ENCODE results near the gene DHRS2. TPM values are rescaled to one million over a fixed set of nuclear protein-coding genes. Genes with fewer than 3 reads are reported as not detected.

DHRS2 gene
- polyA plus RNA-seq, 1 experiment = 0.09 TPM

DNA sequence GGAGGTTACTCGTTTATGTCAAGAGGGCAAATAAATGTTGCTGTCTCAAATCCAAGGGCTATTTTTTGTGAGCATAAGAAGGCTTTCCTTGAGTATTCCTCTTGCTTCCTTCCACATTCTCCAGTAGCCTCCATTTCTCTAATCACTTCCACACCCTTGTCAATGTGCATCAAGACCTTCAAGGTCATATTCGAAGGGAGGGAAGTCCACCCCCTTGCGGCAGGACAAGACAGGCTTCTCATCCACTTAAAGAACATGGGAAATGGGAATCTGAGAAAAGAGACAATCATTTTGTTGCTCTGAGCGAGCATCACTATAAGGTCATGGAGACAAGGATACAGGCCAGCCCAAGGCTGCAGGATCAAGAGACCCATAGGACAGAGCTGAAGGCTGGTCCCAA lies 13.2 kb upstream of the DHRS2 start:
- POLR2A ChIA-PET = no interaction called here
- CTCF ChIA-PET = interaction anchor here (3.6 kb wide), 1 partner anchor 8 kb away, joined by 18 read pairs; no protein-coding TSS in a partner anchor
- TF ChIP-seq, protein P1, sequence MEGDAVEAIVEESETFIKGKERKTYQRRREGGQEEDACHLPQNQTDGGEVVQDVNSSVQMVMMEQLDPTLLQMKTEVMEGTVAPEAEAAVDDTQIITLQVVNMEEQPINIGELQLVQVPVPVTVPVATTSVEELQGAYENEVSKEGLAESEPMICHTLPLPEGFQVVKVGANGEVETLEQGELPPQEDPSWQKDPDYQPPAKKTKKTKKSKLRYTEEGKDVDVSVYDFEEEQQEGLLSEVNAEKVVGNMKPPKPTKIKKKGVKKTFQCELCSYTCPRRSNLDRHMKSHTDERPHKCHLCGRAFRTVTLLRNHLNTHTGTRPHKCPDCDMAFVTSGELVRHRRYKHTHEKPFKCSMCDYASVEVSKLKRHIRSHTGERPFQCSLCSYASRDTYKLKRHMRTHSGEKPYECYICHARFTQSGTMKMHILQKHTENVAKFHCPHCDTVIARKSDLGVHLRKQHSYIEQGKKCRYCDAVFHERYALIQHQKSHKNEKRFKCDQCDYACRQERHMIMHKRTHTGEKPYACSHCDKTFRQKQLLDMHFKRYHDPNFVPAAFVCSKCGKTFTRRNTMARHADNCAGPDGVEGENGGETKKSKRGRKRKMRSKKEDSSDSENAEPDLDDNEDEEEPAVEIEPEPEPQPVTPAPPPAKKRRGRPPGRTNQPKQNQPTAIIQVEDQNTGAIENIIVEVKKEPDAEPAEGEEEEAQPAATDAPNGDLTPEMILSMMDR (IDR thresholded peaks at IDR 0.05; ENCODE audit: low read depth, low read length) = no peak

DNA sequence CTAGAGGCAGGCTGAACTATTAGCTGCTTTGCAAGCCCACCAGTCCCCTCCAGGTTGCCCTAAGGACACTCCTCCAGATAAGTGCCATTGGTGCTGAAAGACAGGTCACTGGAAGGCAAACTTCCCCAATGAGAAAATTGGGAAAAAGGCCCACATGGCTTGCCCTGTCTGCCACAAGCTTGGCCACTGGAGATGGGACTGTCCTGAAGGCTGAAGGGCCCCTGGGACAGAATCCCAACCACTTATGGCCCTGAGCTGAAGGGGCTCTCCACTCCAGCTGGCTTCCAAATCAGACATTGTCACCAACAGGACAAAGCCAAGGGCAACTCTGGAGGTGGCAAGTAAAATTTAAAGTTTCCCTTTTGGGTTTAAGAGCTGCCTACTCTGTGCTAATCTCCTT lies 12.2 kb upstream of the DHRS2 start:
- no peak for DNase-seq (ENCODE audit: low read depth, low spot score)
- Histone ChIP-seq H3K4me3 (ENCODE audit: low read depth, low read length) (no peak overlapping the region), H3K9me3 (ENCODE audit: control insufficient read depth, insufficient read depth, low read length) (peaks cover 5% of the 10 kb centered on the region; the same call in 1 of the 2 replicates), H3K27me3 (ENCODE audit: control insufficient read depth, insufficient read depth, low read length) (no peaks in the 10 kb centered on the region), H3K27ac (ENCODE audit: low read depth, low read length) (no peak overlapping the region)
- ChIA-PET CTCF (no interaction called here), POLR2A (no interaction called here)
- TF ChIP-seq, protein P1 (IDR thresholded peaks at IDR 0.05; ENCODE audit: low read depth, low read length) = no peak

More for the DNA sequence above, 13.2 kb upstream of the DHRS2 start:
- no peak overlapping the region for H3K4me3 ChIP-seq (ENCODE audit: low read depth, low read length)
- peaks cover 5% of the 10 kb centered on the region; the same call in 1 of the 2 replicates for H3K9me3 ChIP-seq (ENCODE audit: control insufficient read depth, insufficient read depth, low read length)
- no peak overlapping the region for H3K27ac ChIP-seq (ENCODE audit: low read depth, low read length)
- no peak for DNase-seq (ENCODE audit: low read depth, low spot score)
- H3K27me3 ChIP-seq (ENCODE audit: control insufficient read depth, insufficient read depth, low read length) = no peaks in the 10 kb centered on the region

DNA sequence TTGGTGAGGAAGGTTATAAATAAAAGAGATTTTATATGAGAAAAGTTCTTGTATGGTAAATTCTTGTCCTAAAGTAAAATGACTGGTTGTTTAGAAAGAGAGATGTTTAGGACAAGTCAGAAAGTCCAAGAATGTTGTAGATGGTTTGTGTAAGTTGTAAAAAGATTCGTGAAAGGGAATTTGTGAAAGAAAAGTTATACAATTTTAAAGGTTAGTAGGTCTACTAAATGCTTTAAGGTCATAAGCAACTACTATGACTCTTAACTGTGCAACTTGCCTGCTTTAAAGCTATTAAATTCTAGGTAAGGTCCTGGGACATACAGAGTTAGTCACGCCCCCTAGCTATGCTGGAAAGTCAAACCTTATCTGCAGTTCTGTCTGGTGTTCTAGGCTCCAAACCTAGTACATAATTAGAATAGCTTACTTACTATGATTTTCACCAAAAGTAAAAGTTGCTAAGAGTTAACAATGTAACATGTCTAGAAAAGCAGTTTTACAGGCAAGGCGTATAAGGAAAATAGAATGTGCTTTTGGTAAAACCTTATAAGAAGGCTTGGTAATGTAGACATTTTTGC lies 11.2 kb upstream of the DHRS2 start:
- TF ChIP-seq, protein P1 (IDR thresholded peaks at IDR 0.05; ENCODE audit: low read depth, low read length) = no peak
- Histone ChIP-seq H3K27ac (ENCODE audit: low read depth, low read length) (no peak overlapping the region), H3K4me3 (ENCODE audit: low read depth, low read length) (no peak overlapping the region), H3K27me3 (ENCODE audit: control insufficient read depth, insufficient read depth, low read length) (no peaks in the 10 kb centered on the region), H3K9me3 (ENCODE audit: control insufficient read depth, insufficient read depth, low read length) (peaks cover 5% of the 10 kb centered on the region; the same call in 1 of the 2 replicates)
- ChIA-PET POLR2A (no interaction called here), CTCF (no interaction called here)
- DNase-seq (ENCODE audit: low read depth, low spot score) = no peak

DNA sequence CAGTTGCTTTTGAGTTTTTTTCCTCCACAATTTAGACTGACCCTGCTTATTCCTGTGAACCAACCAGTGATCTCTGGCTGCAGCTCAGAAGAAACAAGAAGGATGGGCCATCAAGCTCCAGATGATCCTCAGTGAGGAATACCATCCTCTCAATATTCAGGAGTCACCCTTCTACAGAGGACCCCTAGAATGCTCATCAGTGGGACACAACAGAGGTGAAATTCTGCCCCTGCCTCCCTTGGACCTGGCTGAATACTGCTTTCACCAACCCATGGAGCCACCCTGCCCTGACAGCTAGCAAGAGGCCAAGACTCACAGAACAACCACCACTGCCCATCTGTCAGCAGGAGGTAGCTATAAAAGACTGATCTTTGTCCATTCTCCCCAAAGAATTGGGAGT lies 9.2 kb upstream of the DHRS2 start:
- peaks cover 5% of the 10 kb centered on the region; the same call in 1 of the 2 replicates for H3K9me3 ChIP-seq (ENCODE audit: control insufficient read depth, insufficient read depth, low read length)
- TF ChIP-seq, protein P1 (IDR thresholded peaks at IDR 0.05; ENCODE audit: low read depth, low read length) = no peak
- H3K4me3 ChIP-seq (ENCODE audit: low read depth, low read length) = no peak overlapping the region
- ChIA-PET CTCF (interaction anchor here (0.7 kb wide), 1 partner anchor 1260 kb away, joined by 3 read pairs; no protein-coding TSS in a partner anchor), POLR2A (no interaction called here)
- no peak for DNase-seq (ENCODE audit: low read depth, low spot score)
- no peak overlapping the region for H3K27ac ChIP-seq (ENCODE audit: low read depth, low read length)
- no peaks in the 10 kb centered on the region for H3K27me3 ChIP-seq (ENCODE audit: control insufficient read depth, insufficient read depth, low read length)

DNA sequence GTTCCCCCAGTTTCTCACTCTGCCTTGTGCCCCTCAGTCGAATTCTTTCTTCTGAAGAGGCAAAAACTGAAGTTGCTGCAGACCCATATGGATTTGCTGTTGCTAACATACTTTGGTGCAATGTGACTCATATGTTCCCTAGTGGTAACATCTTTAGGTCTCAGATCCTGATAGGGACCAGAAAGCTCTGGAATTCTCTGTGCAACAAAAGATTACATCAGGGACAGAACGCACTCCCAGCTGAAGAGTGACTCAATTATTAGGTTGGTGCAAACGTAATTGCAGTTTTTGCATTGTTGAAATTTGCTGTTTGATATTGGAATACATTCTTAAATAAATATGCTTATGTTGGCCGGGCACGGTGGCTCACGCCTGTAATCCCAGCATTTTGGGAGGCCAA lies 8.2 kb upstream of the DHRS2 start:
- TF ChIP-seq, protein P1 (IDR thresholded peaks at IDR 0.05; ENCODE audit: low read depth, low read length) = no peak
- POLR2A ChIA-PET = no interaction called here
- Histone ChIP-seq H3K27me3 (ENCODE audit: control insufficient read depth, insufficient read depth, low read length) (no peaks in the 10 kb centered on the region), H3K9me3 (ENCODE audit: control insufficient read depth, insufficient read depth, low read length) (peaks cover 5% of the 10 kb centered on the region; the same call in 1 of the 2 replicates), H3K27ac (ENCODE audit: low read depth, low read length) (no peak overlapping the region), H3K4me3 (ENCODE audit: low read depth, low read length) (no peak overlapping the region)
- DNase-seq (ENCODE audit: low read depth, low spot score) = no peak
- CTCF ChIA-PET = no interaction called here
